Duodenal mucosa (tissue), 2 donors: Measurements from ENCODE around the gene POLR2I.
"Not testable (repeated sequence)": the region's sequence is repeated elsewhere in the genome, so short reads cannot be mapped to it uniquely, and the experiment has no call there.

ENCODE experiments used
- H3K27ac ChIP-seq: one replicate; pipeline ENCODE4 v1.7.0; 2013; ENCODE audit warnings: low read depth, low read length
- H3K27me3 ChIP-seq, 2 donors: one replicate each; pipeline ENCODE4 v1.7.0; 2013; ENCODE audit warnings: low read length in 2 of 2, control low read depth in 1 of 2; ENCODE audit not compliant: insufficient read depth in 2 of 2, control insufficient read depth in 1 of 2
- H3K36me3 ChIP-seq, 2 donors: one replicate each; pipeline ENCODE4 v1.7.0; 2013; ENCODE audit warnings: low read length in 2 of 2, control low read depth in 1 of 2; ENCODE audit not compliant: insufficient read depth in 2 of 2, control insufficient read depth in 1 of 2
- H3K4me1 ChIP-seq, 2 donors: one replicate each; pipeline ENCODE4 v1.7.0; 2013; ENCODE audit warnings: low read length in 2 of 2, control low read depth in 1 of 2; ENCODE audit not compliant: insufficient read depth in 2 of 2, control insufficient read depth in 1 of 2
- H3K4me3 ChIP-seq, 2 donors: one replicate each; pipeline ENCODE4 v1.7.0; 2013; ENCODE audit warnings: low read length in 2 of 2, low read depth in 1 of 2
- H3K9ac ChIP-seq, 2 donors: one replicate each; pipeline ENCODE4 v1.7.0; 2013; ENCODE audit warnings: low read length in 2 of 2, low read depth in 1 of 2
- H3K9me3 ChIP-seq, 2 donors: one replicate each; pipeline ENCODE4 v1.7.0; 2013; ENCODE audit warnings: low read length in 2 of 2, control low read depth in 1 of 2; ENCODE audit not compliant: control insufficient read depth in 1 of 2

The POLR2I gene

DNA sequence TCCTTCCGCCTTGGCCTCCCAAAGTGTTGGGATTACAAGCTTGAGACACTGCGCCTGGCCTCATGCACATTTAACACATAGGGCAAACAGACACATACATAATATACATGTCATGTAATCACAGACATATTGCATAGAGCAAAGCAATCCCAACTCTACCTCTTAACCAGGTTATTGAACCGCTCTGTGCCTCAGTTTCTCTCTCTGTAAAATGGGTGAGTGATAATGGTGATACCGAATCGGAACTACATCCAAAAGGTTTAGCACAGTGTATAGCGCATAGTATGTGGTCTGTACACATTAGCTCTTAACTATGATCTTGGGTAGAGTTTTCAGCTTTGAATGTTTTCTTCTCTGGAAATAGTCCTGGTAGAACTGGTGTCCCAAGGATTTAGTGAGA, 29.9 kb upstream of the POLR2I start:
- no peaks in the 10 kb centered on the region for H3K9me3 ChIP-seq
- H3K4me3 ChIP-seq = no peak overlapping the region
- H3K36me3 ChIP-seq = peaks cover 34 to 68% of the 10 kb centered on the region in 2 donors
- H3K27me3 ChIP-seq = no peaks in the 10 kb centered on the region
- no peak overlapping the region for H3K27ac ChIP-seq
- H3K4me1 ChIP-seq = peaks cover 6 to 8% of the 10 kb centered on the region in 2 donors
- no peak overlapping the region for H3K9ac ChIP-seq

GRCh38 chr19:36142496-36142895, 27.8 kb upstream of the POLR2I start:
- Histone ChIP-seq H3K36me3 (peaks cover 28 to 50% of the 10 kb centered on the region in 2 donors), H3K27me3 (no peaks in the 10 kb centered on the region), H3K27ac (no peak overlapping the region), H3K4me1 (peaks cover 6 to 11% of the 10 kb centered on the region in 2 donors), H3K4me3 (no peak overlapping the region), H3K9ac (no peak overlapping the region), H3K9me3 (no peaks in the 10 kb centered on the region)

GRCh38 chr19:36142046-36142445, 27.4 kb upstream of the POLR2I start:
- Histone ChIP-seq H3K27me3 (no peaks in the 10 kb centered on the region), H3K4me1 (peaks cover 6 to 15% of the 10 kb centered on the region in 2 donors), H3K9ac (no peak overlapping the region), H3K36me3 (peaks cover 28 to 47% of the 10 kb centered on the region in 2 donors), H3K9me3 (no peaks in the 10 kb centered on the region), H3K27ac (no peak overlapping the region), H3K4me3 (peak overlapping the region in 1 of 2 donors; percentile 58)

GRCh38 chr19:36141039-36141927, 26.6 kb upstream of the POLR2I start:
- H3K27ac ChIP-seq = peak overlapping the region; percentile 99
- H3K27me3 ChIP-seq = no peaks in the 10 kb centered on the region
- peaks cover 9 to 20% of the 10 kb centered on the region in 2 donors for H3K4me1 ChIP-seq
- H3K9ac ChIP-seq = no peak overlapping the region
- peak overlapping the region; percentile 98 to 100 for H3K4me3 ChIP-seq
- peaks cover 28 to 39% of the 10 kb centered on the region in 2 donors for H3K36me3 ChIP-seq
- H3K9me3 ChIP-seq = no peaks in the 10 kb centered on the region

DNA sequence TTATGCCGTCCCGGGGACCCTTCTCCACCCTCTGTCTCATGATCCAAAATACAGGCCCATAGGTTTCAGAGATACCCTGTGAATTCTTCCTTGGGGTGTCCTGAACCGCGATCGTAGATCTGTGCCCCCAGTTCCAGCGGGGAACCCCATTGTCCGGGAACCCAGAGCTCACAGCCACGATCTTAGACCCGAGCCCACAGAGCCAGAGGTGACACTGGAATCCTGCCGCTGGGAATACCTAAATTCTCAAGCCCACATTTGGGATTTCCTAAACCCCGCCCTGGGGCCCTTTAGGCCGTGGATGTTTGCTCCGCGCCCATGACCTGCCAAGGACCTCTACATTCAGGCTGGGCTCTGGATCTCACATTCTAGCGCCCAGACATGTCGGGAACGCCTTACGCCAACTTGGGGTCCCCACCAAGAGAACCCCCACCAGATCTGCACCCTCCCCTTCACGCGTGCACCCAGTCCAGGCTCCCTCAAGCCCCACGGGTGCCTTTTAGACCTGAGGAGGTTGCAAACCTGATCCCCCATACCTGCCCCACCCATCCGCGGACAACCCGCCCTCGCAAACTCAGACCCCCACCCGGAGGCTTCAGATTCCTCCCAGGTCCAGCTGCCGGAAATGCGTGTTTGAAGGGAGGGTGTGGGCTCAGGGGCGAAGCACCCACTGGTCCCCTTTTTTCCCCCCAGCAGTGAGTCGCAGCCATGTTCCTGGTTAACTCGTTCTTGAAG, 25.8 kb upstream of the POLR2I start:
- Histone ChIP-seq H3K36me3 (peaks cover 19 to 31% of the 10 kb centered on the region in 2 donors), H3K9ac (peak overlapping the region; percentile 100), H3K4me3 (peak overlapping the region; percentile 98 to 100), H3K9me3 (no peaks in the 10 kb centered on the region), H3K4me1 (peaks cover 9 to 20% of the 10 kb centered on the region in 2 donors), H3K27ac (peak overlapping the region; percentile 99), H3K27me3 (no peaks in the 10 kb centered on the region)

GRCh38 chr19:36139473-36140303, 25.0 kb upstream of the POLR2I start, which contains the start of gene CAPNS1:
CAPNS1 (plus strand) TSS chr19:36140066; CDS start chr19:36141012, 946 bp downstream.
- peak within 1 kb of the TSS; percentile 100 for H3K9ac ChIP-seq
- peak within 1 kb of the TSS; percentile 98 to 100 for H3K4me3 ChIP-seq
- H3K36me3 ChIP-seq = peaks cover 16 to 23% of the 10 kb centered on the region in 2 donors
- peak within 1 kb of the TSS; percentile 99 for H3K27ac ChIP-seq
- no peaks in the 10 kb centered on the region for H3K9me3 ChIP-seq
- H3K27me3 ChIP-seq = no peaks in the 10 kb centered on the region
- H3K4me1 ChIP-seq = peaks cover 9 to 20% of the 10 kb centered on the region in 2 donors

GRCh38 chr19:36139120-36139472, 24.4 kb upstream of the POLR2I start:
- Histone ChIP-seq H3K27ac (peak overlapping the region; percentile 93), H3K36me3 (peaks cover 13 to 17% of the 10 kb centered on the region in 2 donors), H3K9ac (peak overlapping the region; percentile 77 to 100), H3K9me3 (no peaks in the 10 kb centered on the region), H3K4me3 (peak overlapping the region; percentile 98 to 100), H3K27me3 (no peaks in the 10 kb centered on the region), H3K4me1 (peaks cover 9 to 20% of the 10 kb centered on the region in 2 donors)

DNA sequence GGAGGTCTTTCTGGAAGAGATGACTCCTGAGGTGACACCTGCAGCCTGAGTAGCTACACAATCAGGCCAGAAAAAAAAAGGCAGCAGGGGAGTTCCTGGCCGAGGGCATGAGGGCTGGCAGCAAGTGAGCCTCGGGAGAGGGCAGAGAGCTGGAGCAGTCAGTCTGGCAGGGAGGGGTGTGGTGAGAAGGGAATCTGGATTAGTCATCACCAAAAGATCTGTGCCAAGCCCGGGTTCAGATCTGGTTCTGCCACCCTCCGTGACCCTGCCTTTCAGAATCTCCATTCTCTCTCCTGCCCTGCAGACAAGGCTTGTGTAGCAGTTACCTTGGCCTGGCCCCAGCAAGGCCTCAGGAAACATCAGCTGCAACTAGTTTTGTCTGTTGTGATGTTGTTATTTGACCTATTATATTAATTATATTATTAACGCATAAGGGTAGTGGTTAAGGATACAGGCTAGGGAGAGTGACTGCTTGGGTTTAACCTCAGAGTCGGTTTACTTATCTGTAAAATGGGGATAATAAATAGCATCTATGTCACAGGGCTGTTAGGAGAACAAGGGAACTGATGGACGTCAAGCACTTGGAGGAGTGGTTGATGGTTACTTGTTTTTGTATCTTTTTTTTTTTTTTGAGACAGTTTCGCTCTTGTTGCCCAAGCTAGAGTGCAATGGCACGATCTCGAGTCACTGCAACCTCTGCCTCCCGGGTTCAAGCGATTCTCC, 22.4 kb upstream of the POLR2I start:
- H3K27me3 ChIP-seq = no peaks in the 10 kb centered on the region
- H3K27ac ChIP-seq = peak overlapping the region; percentile 61
- peaks cover 2 to 4% of the 10 kb centered on the region in 2 donors for H3K36me3 ChIP-seq
- H3K4me3 ChIP-seq = peak overlapping the region; percentile 57 to 60
- H3K9ac ChIP-seq = peak overlapping the region; percentile 39 to 63
- H3K9me3 ChIP-seq = no peaks in the 10 kb centered on the region
- peaks cover 9 to 25% of the 10 kb centered on the region in 2 donors for H3K4me1 ChIP-seq

- H3K27ac ChIP-seq, H3K36me3 ChIP-seq, H3K27me3 ChIP-seq, H3K9me3 ChIP-seq, H3K4me3 ChIP-seq, H3K9ac ChIP-seq: not testable (repeated sequence)
- peaks cover 3 to 17% of the 10 kb centered on the region in 2 donors for H3K4me1 ChIP-seq
Measured at GRCh38 chr19:36134867-36135266, 20.2 kb upstream of the POLR2I start.
